HG02610 (cell line): ENCODE data around the gene MLXIP.

Experiments used
- ATAC-seq: cut with Tn5 transposase; IDR thresholded peaks from one replicate; pipeline ENCODE4 v1.9.1; 2021; ENCODE audit warnings: mild to moderate bottlenecking, moderate library complexity; ENCODE audit not compliant: unreplicated experiment

MLXIP gene

GRCh38 chr12:122076743-122077495 lies 1.6 kb upstream of the MLXIP start:
- ATAC-seq: no peak

DNA sequence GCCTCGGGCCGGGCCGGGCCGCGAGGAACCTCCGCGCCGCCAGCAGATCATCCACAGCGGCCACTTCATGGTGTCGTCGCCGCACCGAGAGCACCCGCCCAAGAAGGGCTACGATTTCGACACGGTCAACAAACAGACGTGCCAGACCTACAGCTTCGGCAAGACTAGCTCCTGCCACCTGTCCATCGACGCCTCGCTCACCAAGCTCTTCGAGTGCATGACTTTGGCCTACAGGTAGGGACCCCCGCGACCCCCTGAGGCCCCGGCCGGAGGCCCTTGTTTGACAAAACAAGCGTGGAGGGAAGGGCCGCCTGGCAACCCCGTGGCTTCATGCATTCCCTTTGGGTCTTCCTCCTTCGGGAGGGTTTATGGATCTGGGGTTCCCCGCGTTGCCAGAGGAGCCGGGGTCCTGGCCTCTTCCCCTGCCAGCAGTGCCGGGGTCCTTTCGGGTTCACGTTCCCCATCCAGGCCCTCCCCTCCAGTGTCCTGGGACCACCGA lies 526 bp downstream of the MLXIP start:
- no peak for ATAC-seq

GRCh38 chr12:122079532-122080081 lies 1.1 kb downstream of the MLXIP start:
- no peak for ATAC-seq

DNA sequence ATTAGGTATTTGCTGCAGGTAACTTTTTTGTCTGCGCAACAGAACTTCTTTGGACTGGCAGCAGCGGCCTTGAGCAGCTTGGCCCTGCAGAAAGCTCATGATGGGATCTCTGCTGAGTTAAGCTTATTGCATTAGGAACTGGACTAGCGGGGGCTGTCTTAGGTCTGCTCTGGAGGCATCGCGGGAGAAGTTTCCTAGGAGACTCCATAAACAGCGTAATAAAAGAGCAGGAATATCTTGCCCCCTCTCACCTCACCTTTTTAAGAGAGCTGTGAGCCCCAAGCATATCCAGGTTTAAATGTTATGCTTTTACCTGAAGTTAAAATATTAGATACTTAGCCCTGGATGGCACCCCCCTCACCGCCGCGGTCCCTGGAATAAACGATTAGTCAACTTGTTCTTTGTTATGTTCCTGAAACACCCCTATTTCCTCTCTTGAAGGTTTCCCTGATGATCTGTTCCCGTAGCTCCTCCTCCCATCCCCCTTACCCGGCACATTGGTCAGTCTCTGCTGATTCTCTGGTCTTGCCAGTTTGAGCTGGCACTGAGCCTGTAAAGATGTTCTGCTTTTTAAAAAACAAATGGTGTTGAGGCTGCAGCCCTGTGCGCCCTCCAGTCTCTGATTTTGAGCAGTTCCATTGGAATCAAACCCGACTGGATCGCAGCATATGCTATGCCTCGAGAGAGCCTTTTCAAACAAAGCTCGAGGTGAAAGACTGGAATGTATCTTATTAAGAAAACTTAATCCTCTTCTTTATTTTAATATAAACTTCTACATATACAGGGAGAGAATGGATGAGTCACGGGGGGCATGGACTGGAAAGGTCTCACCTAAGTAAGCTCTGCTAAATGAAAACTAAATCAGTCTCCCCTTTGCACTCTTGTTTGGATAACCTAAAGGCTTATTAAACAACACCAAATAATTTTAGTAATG lies 1.9 kb downstream of the MLXIP start:
- ATAC-seq: no peak

- ATAC-seq: no peak
These were observed 2.6 kb downstream of the MLXIP start for GRCh38 chr12:122081083-122081696.

DNA sequence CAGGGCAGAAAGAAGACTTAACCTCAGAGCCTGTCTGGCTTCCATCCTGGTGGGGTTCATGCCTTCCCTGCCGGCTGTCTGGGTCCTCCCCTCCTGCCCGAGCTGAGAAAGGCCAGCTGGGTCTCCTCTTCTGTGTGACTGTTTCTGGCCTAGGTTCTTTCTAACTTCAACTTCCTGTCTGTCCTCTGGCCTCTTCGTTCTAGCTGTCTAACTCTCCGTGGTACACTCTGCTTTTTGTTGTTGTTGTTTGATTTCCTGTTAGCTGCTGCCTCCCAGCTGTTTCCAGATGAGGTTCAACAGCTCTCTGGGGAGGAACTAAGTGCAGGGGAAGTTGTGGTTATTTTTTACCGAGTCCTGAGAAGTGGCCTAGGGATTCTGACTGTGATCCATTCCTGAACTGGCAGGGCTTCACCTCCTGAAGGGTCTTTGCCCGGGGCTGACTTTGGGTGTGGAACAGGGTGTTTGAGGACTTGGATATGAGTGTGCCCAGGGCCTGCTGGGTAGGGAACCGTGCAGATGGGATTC lies 3.2 kb downstream of the MLXIP start:
- peak; percentile 43 for ATAC-seq

- ATAC-seq: no peak
These were observed 4.2 kb downstream of the MLXIP start for GRCh38 chr12:122082621-122083356.

- ATAC-seq: no peak
These were observed 6.4 kb downstream of the MLXIP start for GRCh38 chr12:122084857-122085405.

DNA sequence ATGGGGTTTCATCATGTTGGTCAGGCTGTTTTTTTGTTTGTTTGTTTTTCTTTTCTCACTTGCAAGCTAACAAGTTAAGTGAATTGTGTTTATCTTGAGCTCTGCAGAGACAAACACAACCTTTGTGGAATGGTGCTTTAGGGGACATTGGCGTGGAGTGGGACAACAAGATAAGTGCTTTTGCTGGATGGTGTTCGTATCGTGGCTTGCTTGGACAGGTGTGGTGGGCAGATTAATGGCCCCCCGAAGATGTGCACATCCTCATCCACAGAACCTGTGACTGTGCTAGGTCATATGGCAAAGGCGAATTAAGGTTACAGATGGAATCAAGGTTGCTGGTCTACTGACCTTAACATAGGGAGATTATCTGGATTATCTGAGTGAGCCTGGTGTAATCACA lies 7.0 kb downstream of the MLXIP start:
- ATAC-seq: no peak

GRCh38 chr12:122086116-122086515 lies 7.6 kb downstream of the MLXIP start:
- no peak for ATAC-seq

DNA sequence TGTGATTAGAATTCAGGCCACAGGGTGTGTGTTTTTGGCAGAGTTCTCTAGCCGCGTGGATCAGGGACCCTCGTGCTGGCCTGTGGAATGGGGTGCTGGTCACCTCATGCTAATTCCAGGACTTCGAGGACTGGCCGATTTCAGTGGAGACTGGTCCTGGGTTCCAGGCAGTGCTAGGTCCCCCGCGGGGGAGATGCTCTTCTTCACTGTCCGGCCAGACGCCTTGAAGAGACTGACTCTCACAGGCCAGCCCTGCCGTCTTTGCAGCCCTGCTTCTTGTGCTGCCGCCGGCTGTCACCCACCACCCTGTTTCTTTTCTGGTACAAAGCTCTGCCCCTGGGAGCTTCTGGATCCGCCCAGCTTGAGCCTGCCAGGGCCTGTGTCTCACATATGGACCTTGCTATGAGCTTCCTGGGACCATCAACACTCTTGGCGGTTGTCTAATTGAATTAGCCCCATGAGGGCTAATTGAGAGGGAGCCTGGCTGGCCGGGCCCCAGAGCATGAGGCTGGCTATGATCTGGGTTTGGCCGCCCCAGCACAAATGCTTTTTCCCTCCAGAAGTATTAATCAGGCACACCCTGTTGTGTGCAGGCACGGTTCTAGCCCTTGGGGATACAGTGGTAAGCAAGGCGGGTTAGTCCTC lies 8.2 kb downstream of the MLXIP start:
- ATAC-seq: no peak

DNA sequence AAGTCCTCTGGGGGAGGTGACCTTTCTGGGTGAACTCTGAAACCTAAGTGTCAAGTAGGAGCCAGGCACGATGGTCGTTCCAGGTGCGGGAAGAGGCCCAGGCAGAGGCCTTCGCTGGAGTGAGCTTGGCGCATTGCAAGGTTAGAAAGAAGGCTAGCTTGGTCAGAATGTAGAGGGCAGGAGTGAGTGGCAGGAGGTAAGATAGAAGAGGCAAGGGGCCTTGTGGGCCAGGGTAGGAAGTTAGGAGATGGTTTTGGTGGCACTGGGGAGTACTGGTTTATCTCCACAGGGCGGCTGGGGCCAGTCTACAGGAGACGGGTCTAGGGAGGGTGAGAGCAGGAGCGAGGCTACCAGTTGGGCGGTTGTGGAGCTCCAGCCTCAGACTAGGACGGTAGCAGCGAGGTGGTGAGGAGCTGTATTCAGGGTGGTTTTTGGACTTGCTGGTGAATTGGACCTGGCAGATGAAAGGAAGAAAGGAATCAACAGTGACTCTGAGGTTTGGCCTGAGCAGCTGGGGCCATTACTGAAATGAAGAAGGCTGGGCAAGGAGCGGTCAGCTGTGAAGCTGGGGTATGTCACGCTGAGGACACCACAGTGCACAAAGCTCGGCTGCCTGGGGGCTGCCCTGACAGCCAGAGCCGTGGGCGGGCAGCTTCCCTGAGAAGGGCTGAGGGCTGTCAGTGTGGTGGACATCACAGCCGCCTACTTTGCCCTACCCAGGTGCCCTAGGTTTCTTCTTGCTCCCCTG lies 9.0 kb downstream of the MLXIP start:
- ATAC-seq: no peak

GRCh38 chr12:122088179-122088810 lies 9.7 kb downstream of the MLXIP start:
- ATAC-seq: no peak

DNA sequence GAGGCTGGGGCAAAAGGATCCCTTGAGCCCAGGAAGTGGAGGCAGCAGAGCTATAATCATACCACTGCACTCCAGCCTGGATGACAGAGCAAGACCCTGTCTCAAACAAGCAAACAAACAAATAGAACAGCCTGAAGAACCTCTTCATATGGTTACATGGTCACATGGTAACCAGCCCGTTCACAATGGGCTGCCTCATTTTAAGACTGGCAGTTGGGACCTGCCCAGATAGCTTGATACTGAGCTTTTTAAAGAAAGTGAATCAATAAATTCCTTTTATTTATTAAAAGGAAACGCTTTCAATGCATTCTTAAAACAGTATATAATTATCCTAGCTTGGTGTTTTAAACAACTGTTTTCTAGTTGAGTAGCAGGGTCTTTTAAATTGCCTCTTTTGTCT lies 10.5 kb downstream of the MLXIP start:
- ATAC-seq: no peak

DNA sequence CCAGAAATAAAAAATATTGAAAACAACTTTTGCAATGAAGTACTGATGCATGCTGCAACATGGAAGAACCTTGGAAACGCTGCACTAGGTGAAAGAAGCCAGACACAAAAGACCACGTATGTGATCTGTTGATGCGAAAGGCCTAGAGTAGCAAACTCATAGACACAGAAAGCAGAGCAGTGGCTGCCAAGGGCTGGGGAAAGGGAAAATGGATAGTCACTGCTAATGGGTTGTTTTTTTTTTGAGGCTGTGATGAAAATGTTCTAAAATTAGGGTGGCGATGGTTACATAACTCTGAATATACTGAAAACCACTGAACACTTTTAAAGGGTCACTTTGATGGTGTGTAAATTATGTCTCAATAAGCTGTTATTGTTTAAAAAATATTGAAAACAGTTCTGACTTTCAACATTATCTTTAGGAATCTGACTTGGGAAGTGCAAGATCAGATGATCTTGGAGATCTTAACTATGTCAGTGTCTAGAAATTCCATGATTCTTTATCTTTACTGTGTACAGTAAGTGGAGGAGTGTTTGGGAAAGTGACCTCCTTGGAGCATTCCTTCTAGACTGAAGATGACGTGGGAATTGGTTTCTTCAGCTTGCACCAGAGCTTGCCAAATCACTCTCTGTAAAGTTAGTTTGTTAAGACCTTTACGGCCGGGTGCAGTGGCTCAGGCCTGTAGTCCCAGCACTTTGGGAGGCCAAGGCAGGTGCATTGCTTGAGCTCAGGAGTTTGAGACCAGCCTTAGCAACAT lies 12.4 kb downstream of the MLXIP start:
- no peak for ATAC-seq

DNA sequence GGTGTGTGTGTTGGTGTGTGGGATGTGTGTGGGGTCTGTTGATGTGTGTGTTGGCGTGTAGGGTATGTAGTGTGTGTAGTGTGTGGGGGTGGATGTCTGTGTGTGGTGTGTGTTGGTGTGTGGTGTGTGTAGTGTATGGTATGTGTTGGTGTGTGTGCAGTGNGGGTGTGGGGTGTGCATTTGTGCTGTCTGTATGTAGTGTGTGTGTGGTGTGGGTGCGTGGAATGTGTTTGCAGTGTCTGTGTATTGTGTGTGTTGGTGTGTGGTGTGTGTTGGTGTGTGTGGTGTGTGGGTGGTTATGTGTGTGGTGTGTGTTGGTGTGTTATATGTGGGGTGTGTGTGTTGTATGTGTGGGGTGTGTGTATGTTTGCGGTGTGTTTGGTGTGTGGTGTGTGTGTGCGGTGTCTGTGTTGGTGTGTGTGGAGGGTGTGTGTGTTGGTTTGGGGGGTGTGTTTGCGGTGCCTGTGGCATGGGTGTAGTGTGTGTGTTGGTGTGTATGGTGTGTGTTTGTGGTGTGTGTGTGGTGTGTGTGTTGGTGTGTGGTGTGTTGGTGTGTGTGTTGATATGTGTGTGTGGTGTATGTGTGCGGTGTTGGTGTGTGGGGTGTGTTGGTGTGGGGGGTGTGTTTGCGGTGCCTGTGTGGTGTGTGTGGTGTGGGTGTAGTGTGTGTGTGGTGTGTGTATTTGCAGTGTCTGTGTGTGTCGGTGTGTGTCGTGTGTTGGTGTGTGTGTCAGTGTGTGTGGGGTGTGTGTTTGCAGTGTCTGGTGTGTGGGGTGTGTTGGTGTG lies 14.7 kb downstream of the MLXIP start:
- no peak for ATAC-seq
